ENCODE data around the gene RBBP8NL. TPM values are rescaled to one million over a fixed set of nuclear protein-coding genes. Genes with fewer than 3 reads are reported as not detected.

RBBP8NL gene
- total RNA-seq, 1 experiment from 2014 or later: 0.28 TPM

GRCh38 chr20:62458275-62459251, 31.2 kb upstream of the RBBP8NL start:
- no CpG with 5 or more reads among the region's 41 CpGs for WGBS (ENCODE audit: extremely low coverage, insufficient read length, low lambda C conversion rate)
- no peak overlapping the region for H2BK12ac ChIP-seq (ENCODE audit: insufficient read length, low read depth, low read length)
- no peak overlapping the region for H2BK5ac ChIP-seq (ENCODE audit: insufficient read length, low read length)
- H3K23me2 ChIP-seq (ENCODE audit: insufficient read length, low read depth, low read length, poor library complexity, severe bottlenecking): no peaks in the 10 kb centered on the region
- no peak overlapping the region for H4K5ac ChIP-seq (ENCODE audit: insufficient read length, low read depth, low read length)
- no peak overlapping the region for H4K8ac ChIP-seq (replicated peaks; ENCODE audit: insufficient read length, low read depth, low read length)
- H4K91ac ChIP-seq (ENCODE audit: insufficient read length, low read depth, low read length): no peak overlapping the region
- H3K27me3 ChIP-seq (ENCODE audit: insufficient read depth, low read length): no peaks in the 10 kb centered on the region
- no peaks in the 10 kb centered on the region for H3K4me1 ChIP-seq (ENCODE audit: insufficient read depth, low read length)
- H3K18ac ChIP-seq (ENCODE audit: insufficient read length, low read depth, low read length): no peak overlapping the region
- no peaks in the 10 kb centered on the region for H3K9me3 ChIP-seq (ENCODE audit: control insufficient read depth, low read depth, low read length)
- no peak overlapping the region; the same call in 1 of the 2 replicates for H3K14ac ChIP-seq (ENCODE audit: insufficient read depth, low read length)
- Mint-ChIP-seq H3K36me3 (ENCODE audit: insufficient read depth in 1 of 3, low read depth in 3 of 3) (no peaks in the 10 kb centered on the region), H3K27me3 (ENCODE audit: low read depth) (peaks cover 4% of the 10 kb centered on the region), H3K9me3 (no peaks in the 10 kb centered on the region), H3K4me1 (peaks cover 3 to 18% of the 10 kb centered on the region in 2 experiments; a peak in 3 of 4 replicates), H3K27ac (no peak overlapping the region), H3K4me3 (no peak overlapping the region)
- no peak overlapping the region for H2BK20ac ChIP-seq (ENCODE audit: low read depth, low read length, poor library complexity, severe bottlenecking)
- H4K20me1 ChIP-seq (ENCODE audit: control insufficient read depth, insufficient read depth, insufficient read length): no peaks in the 10 kb centered on the region
- no peak overlapping the region for H3T11ph ChIP-seq (ENCODE audit: low read length)
- H3K56ac ChIP-seq (ENCODE audit: insufficient read length, low read depth, low read length): no peak overlapping the region
- H3K27ac ChIP-seq (ENCODE audit: insufficient read length, low read depth, low read length): no peak overlapping the region
- no peak overlapping the region for H3K4me2 ChIP-seq (ENCODE audit: insufficient read depth, insufficient read length, low read length)
- H2BK120ac ChIP-seq (ENCODE audit: low read depth, low read length, poor library complexity, severe bottlenecking): no peak overlapping the region
- no peak overlapping the region for H2BK15ac ChIP-seq (ENCODE audit: low read depth, low read length)
- H3K4ac ChIP-seq (ENCODE audit: low read depth, low read length): no peak overlapping the region
- H3K79me2 ChIP-seq (ENCODE audit: insufficient read depth, low read length): no peaks in the 10 kb centered on the region
- no peaks in the 10 kb centered on the region for H3K79me1 ChIP-seq (ENCODE audit: insufficient read depth, low read depth, low read length, poor library complexity, severe bottlenecking)
- H3K9ac ChIP-seq (ENCODE audit: extremely low read depth, insufficient read length, low read length): no peak overlapping the region
- DNase-seq: no peak
- H2AFZ ChIP-seq (ENCODE audit: low read length): no peak overlapping the region
- TF ChIP-seq CTCF (conservative IDR thresholded peaks at IDR 0.05): no peak
- H3K23ac ChIP-seq (ENCODE audit: insufficient read length, low read depth, low read length): no peak overlapping the region
- no peak overlapping the region for H2AK5ac ChIP-seq (ENCODE audit: insufficient read length, low read length)

Data from H9 (cell line).